Measurements from ENCODE around the gene FOXR1.

FOXR1 gene

DNA sequence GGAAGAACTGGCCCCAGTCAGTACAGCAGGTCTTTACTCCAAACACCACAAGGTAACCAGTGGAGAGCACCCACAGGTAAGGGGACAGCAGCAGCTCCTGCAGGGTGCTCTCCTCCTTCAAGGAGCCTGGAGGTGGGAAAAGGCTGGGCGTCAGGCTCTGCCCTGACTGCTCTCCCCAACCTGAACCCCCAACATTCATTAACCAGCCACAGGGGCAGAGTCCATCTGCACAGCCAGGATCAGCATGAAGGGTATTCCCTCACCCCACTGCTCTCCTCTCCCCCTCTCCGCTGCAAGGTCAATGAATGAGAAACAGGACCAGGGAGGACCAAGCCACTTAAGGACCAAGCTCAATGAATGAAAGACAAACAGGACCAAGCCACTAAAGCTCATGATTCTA lies 55.4 kb downstream of the FOXR1 start:
- no peak for DNase-seq (ENCODE audit: low read depth in 2 of 2)

- DNase-seq (ENCODE audit: low read depth in 2 of 2) = no peak
Measured at GRCh38 chr11:119027561-119028345, 56.2 kb downstream of the FOXR1 start.

DNA sequence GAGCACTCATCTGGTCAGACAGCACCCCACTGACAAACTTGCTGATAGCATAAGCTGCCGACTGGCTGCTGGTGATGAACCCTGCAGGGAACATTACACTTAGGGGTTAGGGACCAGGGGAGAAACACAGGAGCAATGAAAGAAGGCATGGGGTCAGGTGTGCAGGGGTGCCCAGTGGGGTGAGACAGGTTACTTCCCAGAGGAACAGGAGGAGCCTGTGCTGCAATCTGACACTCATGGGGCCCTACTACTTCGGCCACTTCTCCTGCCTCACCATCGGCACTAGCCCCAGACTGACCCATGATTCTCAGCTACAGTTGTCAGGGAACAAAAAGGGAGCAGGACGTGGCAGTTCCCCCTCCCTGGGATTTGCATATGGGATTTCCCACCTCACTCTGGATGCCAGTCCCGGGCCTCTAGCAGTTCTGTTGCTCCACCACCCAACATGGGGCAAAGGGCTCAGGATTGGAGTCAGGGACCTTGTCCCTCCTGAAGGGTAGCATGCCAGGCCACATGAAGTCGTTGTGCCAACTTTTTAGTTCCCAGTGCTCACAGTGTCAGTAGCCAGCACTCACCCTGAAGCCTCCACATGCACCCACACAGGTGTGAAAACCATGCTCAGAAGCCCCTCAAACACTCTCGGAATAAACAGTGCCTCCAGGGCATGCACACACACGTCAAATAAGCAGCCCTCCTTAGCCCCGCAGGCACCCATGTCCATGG lies 56.9 kb downstream of the FOXR1 start:
- DNase-seq (ENCODE audit: low read depth in 2 of 2) = no peak

GRCh38 chr11:119029069-119029339 lies 57.4 kb downstream of the FOXR1 start:
- no peak for DNase-seq (ENCODE audit: low read depth in 2 of 2)

- DNase-seq (ENCODE audit: low read depth in 2 of 2) = peak in 1 of 2 donors; percentile 27
Measured at GRCh38 chr11:119029340-119030028, 57.9 kb downstream of the FOXR1 start.

GRCh38 chr11:119030029-119030328 lies 58.4 kb downstream of the FOXR1 start:
- DNase-seq (ENCODE audit: low read depth in 2 of 2) = no peak

DNA sequence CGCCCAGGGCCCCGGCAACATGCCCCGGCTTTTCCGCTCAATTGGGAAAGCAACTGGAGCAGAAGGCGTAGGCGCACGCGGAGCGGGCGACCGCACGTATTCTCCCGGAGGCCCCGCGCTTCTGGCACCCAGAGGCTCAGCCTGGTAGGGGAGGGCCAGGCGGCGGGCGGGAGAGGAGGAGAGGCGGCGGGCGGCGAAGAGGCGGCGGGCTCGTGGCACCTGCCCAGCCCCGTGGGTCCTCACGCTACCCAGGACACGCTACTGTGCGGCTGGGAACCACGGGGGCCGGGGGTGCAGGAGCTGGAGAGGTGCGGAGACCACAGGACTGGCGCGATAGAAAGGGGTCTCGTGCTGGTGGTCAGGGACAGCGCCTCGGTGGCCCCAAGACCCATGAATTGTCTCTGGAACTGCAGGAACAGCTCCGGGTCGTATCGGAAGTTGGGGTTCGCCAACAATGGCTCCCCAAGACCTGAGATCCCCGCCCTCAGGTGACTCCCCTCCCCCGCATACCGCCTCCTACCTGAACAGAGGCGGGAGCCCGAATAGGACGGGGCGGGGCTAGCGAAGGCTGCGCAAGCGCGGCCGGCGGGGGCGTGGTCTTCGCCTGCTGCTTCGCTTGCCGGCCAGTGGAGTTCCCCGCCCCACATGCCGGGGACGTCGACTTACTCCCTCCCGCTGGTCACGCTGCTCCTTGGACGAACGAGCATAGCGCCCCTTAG lies 58.9 kb downstream of the FOXR1 start, which contains the start of gene SLC37A4:
Gene SLC37A4 (minus strand): TSS at position 549 of the 719 bp plus-strand sequence.
- peak; percentile 97 to 100 for DNase-seq (ENCODE audit: low read depth in 2 of 2)
